Hepatocyte (in vitro differentiated cells): ENCODE results near the gene FNDC3B.

Source experiments
- EZH2 ChIP-seq: fragments of 200-600 bp; sonication (generic); IDR thresholded peaks from 2 replicates; pipeline ENCODE4 v1.6.1; 2016; ENCODE audit warnings: antibody characterized with exemption, mild to moderate bottlenecking, borderline replicate concordance
- EZH2phosphoT487 ChIP-seq: fragments of 200-600 bp; sonication (generic); IDR thresholded peaks from one replicate; pipeline ENCODE4 v1.6.1; 2018; ENCODE audit warnings: antibody characterized with exemption, mild to moderate bottlenecking, low read depth, moderate library complexity; ENCODE audit not compliant: unreplicated experiment, severe bottlenecking
- TF ChIP-seq, protein P1 (sequence below): fragments of 200-600 bp; sonication (generic); IDR thresholded peaks from 2 replicates; pipeline ENCODE4 v1.5.1; 2016; ENCODE audit warnings: antibody characterized with exemption, mild to moderate bottlenecking; ENCODE audit not compliant: poor library complexity

DNA sequence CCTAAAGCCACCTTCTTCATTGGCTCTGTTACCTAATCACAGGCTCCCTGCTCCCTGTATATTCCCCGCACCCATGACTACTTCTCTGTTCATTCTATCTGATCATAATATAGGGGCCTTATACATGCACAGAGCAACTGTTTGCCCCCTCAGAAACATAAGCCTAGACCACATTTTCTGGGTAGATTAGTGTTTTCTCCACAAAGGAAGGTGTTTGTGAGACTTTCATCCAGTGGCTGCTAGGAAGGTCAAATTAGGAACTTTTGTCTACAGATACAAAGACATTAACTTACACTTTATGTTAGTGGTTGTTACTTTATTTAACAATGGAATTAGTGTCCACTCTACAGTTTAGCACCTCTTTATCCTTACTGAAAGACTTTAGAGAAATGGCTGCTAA lies 234.0 kb downstream of the FNDC3B start:
- TF ChIP-seq, protein P1, sequence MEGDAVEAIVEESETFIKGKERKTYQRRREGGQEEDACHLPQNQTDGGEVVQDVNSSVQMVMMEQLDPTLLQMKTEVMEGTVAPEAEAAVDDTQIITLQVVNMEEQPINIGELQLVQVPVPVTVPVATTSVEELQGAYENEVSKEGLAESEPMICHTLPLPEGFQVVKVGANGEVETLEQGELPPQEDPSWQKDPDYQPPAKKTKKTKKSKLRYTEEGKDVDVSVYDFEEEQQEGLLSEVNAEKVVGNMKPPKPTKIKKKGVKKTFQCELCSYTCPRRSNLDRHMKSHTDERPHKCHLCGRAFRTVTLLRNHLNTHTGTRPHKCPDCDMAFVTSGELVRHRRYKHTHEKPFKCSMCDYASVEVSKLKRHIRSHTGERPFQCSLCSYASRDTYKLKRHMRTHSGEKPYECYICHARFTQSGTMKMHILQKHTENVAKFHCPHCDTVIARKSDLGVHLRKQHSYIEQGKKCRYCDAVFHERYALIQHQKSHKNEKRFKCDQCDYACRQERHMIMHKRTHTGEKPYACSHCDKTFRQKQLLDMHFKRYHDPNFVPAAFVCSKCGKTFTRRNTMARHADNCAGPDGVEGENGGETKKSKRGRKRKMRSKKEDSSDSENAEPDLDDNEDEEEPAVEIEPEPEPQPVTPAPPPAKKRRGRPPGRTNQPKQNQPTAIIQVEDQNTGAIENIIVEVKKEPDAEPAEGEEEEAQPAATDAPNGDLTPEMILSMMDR, result no peak
- TF ChIP-seq EZH2, result no peak
- TF ChIP-seq EZH2phosphoT487, result no peak
